ENCODE data around the gene ING5. TPM values are rescaled to one million over a fixed set of nuclear protein-coding genes. Genes with fewer than 3 reads are reported as not detected.

Gene ING5
- total RNA-seq, 1 experiment from 2014 or later, result 35.1 TPM

GRCh38 chr2:241654551-241654950 lies 47.3 kb upstream of the ING5 start:
- no TSS peak for BruUV-seq (replicated peaks)
- CTCF ChIA-PET, result interaction anchor here (0.6 to 0.7 kb wide), 3 partner anchors 15 to 1401 kb away, joined by 3 to 6 read pairs (median 5); no protein-coding TSS in a partner anchor
- no peak for DNase-seq
- Mint-ChIP-seq H3K36me3 (ENCODE audit: insufficient read depth, unreplicated experiment) (peaks cover 58% of the 10 kb centered on the region), H3K4me1 (ENCODE audit: low read depth, unreplicated experiment) (no peaks in the 10 kb centered on the region), H3K27ac (ENCODE audit: unreplicated experiment) (no peak overlapping the region), H3K9me3 (ENCODE audit: low read depth, unreplicated experiment) (no peaks in the 10 kb centered on the region), H3K27me3 (ENCODE audit: unreplicated experiment) (no peaks in the 10 kb centered on the region), H3K4me3 (ENCODE audit: low read depth, unreplicated experiment) (no peak overlapping the region)
- intact Hi-C loops (cut with micrococcal nuclease; ENCODE audit: unreplicated experiment), result no loop called here
- no peak for TF ChIP-seq CTCF (IDR thresholded peaks at IDR 0.05; ENCODE audit: unreplicated experiment)

GRCh38 chr2:241655516-241656189 lies 46.2 kb upstream of the ING5 start:
- CTCF ChIA-PET, result no interaction called here
- no peak for TF ChIP-seq CTCF (IDR thresholded peaks at IDR 0.05; ENCODE audit: unreplicated experiment)
- no peak overlapping the region for H3K27ac Mint-ChIP-seq (ENCODE audit: unreplicated experiment)
- no peaks in the 10 kb centered on the region for H3K27me3 Mint-ChIP-seq (ENCODE audit: unreplicated experiment)
- H3K4me1 Mint-ChIP-seq (ENCODE audit: low read depth, unreplicated experiment), result no peaks in the 10 kb centered on the region
- no TSS peak for BruUV-seq (replicated peaks)
- no peak for DNase-seq
- peaks cover 67% of the 10 kb centered on the region for H3K36me3 Mint-ChIP-seq (ENCODE audit: insufficient read depth, unreplicated experiment)
- H3K9me3 Mint-ChIP-seq (ENCODE audit: low read depth, unreplicated experiment), result no peaks in the 10 kb centered on the region
- no peak overlapping the region for H3K4me3 Mint-ChIP-seq (ENCODE audit: low read depth, unreplicated experiment)
- intact Hi-C loops (cut with micrococcal nuclease; ENCODE audit: unreplicated experiment), result no loop called here

GRCh38 chr2:241656190-241656741 lies 45.6 kb upstream of the ING5 start:
- no peak for TF ChIP-seq CTCF (IDR thresholded peaks at IDR 0.05; ENCODE audit: unreplicated experiment)
- BruUV-seq (replicated peaks), result no TSS peak
- DNase-seq, result no peak
- Mint-ChIP-seq H3K36me3 (ENCODE audit: insufficient read depth, unreplicated experiment) (peaks cover 69% of the 10 kb centered on the region), H3K9me3 (ENCODE audit: low read depth, unreplicated experiment) (no peaks in the 10 kb centered on the region), H3K4me1 (ENCODE audit: low read depth, unreplicated experiment) (no peaks in the 10 kb centered on the region), H3K4me3 (ENCODE audit: low read depth, unreplicated experiment) (no peak overlapping the region), H3K27ac (ENCODE audit: unreplicated experiment) (no peak overlapping the region), H3K27me3 (ENCODE audit: unreplicated experiment) (no peaks in the 10 kb centered on the region)
- CTCF ChIA-PET, result no interaction called here
- intact Hi-C loops (cut with micrococcal nuclease; ENCODE audit: unreplicated experiment), result no loop called here

- H3K4me1 Mint-ChIP-seq (ENCODE audit: low read depth, unreplicated experiment), result no peaks in the 10 kb centered on the region
- no peak for TF ChIP-seq CTCF (IDR thresholded peaks at IDR 0.05; ENCODE audit: unreplicated experiment)
- H3K4me3 Mint-ChIP-seq (ENCODE audit: low read depth, unreplicated experiment), result no peak overlapping the region
- H3K27me3 Mint-ChIP-seq (ENCODE audit: unreplicated experiment), result no peaks in the 10 kb centered on the region
- no TSS peak for BruUV-seq (replicated peaks)
- DNase-seq, result no peak
- intact Hi-C loops (cut with micrococcal nuclease; ENCODE audit: unreplicated experiment), result no loop called here
- H3K9me3 Mint-ChIP-seq (ENCODE audit: low read depth, unreplicated experiment), result no peaks in the 10 kb centered on the region
- H3K36me3 Mint-ChIP-seq (ENCODE audit: insufficient read depth, unreplicated experiment), result peaks cover 61% of the 10 kb centered on the region
- CTCF ChIA-PET, result no interaction called here
- no peak overlapping the region for H3K27ac Mint-ChIP-seq (ENCODE audit: unreplicated experiment)
These were observed 44.0 kb upstream of the ING5 start for GRCh38 chr2:241657786-241658254.

All from Calu3 (cell line).